ENCODE data around the gene ZNF385D.
A peak's percentile ranks its signal among the peaks of the same experiment; 100 is the strongest.

ZNF385D gene

DNA sequence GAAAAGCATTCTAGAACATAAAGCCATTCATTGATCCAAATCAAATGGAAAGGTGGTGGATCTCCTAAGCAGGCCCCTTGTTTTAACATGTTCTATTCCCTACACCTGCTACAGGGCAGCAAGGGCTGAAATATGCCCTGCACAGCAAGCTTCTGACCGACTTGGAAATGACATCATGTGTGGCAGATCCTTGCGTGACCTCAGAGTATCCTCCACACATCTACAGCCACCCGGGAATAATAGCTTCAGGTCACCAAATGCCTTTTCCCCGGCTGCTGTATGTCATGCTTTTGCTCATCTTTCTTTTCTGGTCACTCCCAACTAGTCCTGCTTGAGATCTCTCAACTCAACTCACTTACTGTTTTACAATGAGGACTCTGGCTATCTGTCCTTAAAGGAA is 158.2 kb downstream of the ZNF385D start:
- DNase-seq, result no peak

DNA sequence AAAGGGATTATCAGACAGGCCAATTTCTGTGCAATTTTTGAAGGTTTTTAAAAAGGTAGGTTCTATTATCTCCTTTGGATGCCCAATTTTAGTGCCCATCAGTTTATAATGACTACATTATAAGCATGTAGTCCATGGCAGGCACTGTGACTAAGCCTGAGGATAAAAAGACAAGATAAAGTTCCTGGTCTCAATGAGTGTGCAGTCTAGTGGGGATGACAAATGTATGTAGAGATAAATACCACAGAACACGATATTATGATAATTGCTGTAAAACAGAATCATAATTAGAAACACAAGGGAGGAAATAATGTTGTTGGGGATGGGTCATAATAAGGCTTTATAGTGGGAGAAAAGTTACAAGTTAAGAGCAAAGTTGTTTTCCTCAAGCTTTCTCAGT is 163.1 kb downstream of the ZNF385D start:
- DNase-seq, result no peak

DNA sequence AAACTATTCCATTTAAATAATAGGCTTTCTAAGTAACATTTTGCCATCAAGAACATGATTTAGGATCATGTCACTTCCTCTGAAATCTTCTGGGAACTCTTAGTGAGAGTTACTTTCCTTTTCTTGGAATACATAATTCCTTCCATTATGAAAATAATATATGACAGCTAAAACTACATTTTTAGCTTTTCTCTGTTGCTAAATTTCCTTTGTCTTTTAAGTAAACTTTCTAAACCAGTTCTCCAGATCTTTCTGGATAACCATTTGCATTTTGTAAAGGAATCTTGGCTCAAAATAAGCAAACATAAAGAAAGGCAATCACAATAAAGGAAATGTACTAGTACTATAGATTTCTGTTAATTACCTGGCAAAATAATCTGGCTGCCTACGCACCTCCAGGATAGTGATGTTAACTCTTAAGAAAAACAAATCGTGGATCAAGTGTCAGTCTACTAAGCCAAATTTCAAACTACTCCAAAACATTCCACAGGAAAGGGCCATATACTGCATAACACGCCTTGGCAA is 165.7 kb downstream of the ZNF385D start:
- no peak for DNase-seq

DNA sequence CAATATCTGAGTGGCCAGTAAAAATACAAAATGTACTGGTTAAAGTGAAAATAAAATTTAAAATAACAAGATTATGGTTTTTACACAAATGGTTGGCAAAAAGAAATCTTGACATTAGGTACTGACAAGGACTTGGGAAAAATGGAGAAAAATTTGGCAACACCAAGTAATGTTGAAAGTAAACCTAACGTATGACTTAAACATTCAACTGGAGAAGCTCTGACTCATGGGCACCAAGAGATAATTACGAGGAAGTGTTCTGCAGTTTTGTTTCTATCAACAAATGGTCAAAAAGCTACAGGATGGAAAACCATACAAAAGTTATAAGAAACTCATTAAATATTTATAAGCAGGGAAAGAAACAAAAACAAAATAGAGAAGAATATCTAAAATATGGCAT is 177.7 kb downstream of the ZNF385D start:
- DNase-seq, result no peak

DNA sequence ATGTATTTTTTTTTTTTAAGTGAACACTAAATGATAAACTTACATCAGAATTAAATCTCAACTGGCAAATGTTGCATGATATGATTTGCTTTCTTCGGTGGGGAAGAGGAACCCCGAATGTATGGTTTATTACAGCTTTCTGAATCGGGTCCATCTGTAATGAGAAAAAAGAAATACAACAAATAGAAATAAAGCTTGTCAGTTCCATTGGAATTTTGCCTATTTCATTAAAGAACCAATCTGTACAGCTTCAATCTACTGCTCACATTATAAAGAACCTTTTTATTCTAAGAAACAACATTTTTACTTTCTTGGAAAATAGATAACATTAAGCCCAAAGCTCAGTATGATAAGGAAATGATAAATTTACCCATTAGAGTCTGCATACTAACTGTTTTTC is 186.5 kb downstream of the ZNF385D start:
- DNase-seq, result no peak

DNA sequence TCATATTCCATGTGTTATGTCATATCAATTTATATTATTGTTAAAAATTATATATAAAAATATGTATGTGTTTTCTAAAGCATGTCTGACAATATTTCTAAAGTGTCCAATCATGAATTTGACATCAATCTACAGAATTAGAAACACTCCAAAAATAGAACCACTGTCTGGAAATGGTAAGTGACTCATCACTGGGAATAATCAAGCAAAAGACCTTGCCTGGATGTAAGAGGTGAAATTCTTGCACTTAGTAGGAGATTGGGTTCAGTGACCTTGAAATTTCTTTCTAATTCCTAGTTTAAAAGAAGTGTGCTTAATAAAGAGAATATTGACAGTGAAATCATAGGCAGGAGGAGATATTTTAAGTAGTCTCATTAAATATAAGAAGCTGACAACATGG is 188.8 kb downstream of the ZNF385D start:
- no peak for DNase-seq

DNA sequence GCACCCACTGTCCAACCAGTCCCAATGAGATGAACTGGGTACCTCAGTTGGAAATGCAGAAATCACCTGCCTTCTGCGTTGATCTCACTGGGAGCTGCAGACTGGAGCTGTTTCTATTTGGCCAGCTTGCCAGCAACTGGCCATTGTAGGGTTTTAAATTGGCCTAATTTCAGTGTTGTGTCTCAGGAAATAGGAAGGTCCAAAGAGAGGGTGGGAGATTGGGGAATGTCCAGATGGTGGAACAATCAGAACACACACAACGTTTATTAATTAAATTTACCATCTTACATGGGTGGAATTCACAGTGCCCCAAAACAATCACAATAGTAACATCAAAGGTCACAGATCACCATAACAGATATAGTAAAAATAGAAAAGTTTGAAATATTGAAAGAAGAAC is 189.5 kb downstream of the ZNF385D start:
- no peak for DNase-seq

DNA sequence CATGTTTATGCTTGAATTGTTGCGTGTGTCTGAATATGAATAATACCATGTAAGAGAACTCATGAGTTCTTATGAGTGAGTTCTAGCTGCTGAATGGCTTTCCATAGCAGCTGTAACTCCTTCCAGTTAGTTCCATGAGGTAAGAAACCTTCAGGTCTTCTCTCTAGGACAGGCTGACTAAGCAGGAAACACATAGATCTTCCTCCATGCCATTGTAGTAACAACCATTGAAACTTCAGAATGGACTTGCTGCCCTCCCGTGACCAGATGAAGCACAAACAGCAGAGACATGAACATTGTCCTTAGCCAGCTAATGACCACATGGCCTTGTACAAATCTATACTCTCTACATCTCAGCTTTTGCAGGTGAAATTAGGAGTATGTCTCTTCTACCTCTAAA is 200.0 kb downstream of the ZNF385D start:
- no peak for DNase-seq

DNA sequence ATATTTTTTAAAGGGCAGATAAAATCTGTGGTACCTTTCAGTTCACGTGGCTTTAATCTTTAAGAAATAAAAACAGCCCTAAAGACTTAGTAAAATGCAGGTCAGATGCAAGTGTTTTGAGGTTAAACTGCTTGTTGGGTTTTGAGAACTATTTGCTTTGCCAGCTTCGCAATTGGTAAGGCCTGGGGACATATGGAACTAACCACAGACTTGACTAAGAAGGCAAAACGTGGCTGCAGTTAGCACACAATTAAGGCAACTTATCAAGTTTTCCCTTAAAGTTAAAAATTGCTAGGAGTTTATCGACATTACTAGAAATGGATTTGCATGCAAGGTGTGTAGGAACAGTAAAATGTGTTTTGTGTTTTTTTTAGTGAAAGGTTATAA is 206.9 kb downstream of the ZNF385D start:
- DNase-seq, result no peak

DNA sequence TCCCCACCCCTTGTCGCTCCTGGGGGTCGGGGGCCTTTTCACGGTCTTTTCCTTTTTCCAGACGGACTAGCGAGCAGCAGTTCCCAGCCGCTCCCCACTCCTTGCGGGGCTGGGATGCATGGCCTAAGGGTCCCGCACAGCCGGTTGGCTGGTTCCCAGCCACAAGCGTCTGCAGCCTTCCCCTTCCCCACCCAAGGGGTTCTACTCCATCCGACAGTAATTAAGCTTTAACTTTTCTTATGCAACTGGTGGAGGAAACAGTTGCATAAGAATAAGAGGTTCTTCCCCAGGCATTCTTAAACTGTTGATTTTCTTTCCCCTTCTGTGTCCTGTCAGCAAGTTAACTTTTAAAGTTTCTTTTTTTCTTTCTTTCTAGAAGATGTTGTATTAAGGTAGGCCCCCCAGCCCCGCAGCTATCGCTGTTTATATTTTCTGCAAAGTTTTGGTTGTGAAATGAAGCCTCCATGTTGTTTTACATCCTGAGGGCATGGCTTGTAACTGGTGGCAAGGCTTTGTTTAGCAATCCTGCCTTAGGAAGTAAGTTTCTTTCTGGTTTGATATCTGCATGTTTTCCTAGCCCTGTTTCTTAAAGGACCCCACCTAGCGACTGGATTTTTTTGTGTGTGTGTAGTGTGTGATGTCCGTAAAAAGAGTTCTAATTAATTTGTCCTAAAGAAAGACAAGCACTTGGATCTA is 207.5 kb downstream of the ZNF385D start:
- DNase-seq, result no peak

DNA sequence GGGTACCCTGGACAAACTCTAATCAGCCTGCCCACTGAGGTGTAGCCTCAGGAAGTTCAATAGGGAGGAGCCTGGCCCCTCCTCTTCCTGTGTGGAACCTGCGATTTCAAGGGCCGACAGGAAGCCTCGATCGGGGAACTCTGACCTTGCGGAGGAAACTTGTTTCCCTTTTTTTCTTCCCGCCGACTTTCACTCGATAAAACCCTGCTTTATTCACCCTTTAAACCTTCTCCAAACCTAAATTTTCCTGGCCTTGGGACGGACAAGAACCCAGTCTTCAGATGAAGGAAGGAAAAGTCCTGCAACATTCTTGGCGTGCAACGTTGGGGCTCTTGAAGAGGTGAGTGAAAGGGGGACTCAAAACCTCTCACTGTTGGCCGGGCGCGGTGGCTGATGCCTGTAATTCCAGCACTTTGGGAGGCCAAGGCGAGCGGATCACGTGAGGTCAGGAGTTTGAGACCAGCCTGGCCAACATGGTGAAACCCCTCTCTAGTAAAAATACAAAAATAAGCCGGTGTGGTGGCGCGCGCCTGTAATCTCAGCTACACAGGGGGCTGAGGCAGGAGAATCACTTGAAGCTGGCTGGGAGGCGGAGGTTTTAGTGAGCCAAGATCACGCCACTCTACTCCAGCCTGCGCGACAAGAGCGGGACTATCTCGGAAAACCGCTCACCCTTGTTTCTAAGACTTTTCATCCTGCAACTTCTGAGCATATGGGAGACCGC is 208.2 kb downstream of the ZNF385D start:
- DNase-seq, result no peak

DNA sequence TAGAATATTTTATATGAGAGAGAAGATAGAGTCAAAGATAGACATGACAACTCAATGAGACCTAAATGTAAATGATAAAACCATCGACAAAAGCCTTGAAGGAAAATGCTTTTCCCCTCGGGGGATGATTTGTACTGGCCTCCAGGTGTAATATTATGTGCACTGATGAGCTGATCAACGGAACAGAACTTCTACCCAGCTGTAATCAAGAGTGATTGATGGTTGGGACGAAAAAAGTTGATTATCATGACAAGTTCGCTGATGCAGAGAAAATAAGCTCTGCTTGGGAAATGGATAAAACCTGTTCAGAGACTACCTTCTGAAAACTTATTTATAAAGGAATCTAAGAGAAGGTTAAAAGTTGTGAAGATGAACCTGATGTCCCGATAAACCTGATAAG is 210.7 kb downstream of the ZNF385D start:
- DNase-seq, result no peak

DNA sequence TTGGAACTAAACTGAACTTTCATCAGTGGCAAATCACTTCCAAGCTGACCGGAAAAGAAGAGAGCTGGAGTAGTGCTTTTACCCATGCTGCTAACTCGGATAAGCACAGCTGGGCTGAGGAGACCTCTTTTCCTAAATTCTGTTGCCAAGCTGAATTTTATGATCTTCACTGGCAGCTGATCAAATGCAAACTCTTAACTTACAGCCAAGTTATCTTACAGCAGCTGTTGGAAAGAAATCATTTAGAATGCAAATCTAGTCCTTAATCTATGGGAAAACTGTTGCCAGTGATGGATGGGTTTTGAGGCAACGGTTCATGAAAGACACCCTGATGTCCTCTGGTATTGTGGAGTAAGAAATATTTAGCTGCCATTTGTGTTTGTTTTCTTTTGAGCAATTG is 216.5 kb downstream of the ZNF385D start:
- no peak for DNase-seq

DNA sequence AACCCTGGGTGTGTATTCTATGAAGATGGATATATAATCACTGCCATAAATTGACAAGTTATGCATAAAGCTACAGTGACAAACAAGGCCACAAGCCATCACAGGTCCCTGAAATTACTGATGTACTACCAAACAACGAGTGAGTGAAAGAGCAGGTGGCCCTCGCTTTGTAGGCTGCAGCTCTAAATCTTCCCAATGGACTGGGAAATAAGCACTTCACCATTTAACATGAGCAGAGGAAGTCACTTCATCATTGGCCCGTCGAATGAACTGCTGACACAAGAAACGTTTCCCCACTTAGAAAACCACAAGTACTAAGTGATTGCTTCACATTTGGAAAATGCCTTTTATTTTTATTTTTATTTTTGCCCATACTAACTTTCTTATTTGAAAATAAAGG is 218.0 kb downstream of the ZNF385D start:
- no peak for DNase-seq

DNA sequence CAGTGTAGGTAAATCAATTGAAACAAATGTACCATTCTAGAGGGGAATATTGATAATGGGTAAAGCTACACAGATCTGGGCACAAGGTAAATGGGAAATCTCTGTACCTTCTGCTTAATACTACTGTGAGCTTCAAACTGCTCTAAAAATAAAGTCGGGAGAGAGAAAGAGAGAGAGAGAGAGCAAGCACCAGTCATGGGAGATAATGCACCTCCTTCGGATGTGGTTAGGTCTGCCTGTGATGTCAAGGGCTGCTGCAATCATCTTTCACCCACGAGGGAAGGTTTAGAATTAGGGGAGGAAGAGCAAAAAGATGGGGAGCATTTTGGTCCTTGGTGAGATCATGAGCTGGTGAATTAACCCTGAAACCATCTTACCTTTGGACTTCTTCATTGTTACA is 219.1 kb downstream of the ZNF385D start:
- DNase-seq, result no peak

DNA sequence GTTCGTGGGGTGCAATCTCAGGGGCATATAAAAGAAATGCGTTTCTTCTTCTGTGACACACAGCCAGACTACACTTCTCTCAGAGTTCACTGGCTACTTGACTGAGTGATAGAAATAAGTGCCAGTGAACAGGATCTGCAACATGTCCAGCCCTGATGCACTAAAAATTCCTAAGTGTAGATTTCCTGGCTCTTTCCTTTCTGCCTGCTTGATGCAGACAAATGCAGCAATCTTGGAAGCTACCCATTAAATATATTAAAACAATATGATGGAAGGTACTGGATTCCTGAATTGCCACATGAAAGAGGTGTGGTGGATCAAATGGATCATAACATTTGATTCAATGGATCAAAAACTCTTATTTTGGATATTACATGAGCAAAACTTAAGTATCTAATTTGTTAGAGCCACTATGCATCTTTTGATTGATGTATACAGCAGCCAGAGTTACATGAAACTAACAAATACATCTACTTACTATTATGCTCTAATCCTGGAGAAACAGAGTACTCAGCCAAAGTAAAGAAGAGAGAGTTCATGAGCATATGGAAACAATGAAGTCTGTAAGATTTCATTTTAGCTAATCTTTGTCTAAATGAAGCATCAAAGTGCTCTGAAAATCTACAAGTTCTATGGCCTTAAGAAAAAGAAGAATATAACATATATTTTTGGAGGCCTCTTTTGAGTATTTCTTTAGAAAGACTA is 222.6 kb downstream of the ZNF385D start:
- no peak for DNase-seq

DNA sequence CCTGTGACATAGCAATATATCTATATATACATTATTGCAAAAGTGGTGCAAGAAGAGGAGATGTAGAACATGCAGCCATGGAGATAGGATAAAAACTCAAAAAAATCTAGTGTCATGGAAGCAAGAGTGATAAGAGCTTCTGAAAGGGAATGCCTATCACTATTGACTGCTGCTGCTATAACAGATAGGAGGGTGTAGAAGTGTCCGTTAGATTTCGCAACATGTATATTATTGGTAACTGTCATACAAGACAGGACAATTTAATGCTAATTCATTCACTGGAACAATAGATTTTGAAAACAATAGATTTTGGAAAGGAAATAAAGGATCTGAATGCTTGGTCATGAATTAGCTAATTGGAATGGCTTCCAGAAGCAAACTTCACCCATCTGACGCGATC is 224.5 kb downstream of the ZNF385D start:
- no peak for DNase-seq

DNA sequence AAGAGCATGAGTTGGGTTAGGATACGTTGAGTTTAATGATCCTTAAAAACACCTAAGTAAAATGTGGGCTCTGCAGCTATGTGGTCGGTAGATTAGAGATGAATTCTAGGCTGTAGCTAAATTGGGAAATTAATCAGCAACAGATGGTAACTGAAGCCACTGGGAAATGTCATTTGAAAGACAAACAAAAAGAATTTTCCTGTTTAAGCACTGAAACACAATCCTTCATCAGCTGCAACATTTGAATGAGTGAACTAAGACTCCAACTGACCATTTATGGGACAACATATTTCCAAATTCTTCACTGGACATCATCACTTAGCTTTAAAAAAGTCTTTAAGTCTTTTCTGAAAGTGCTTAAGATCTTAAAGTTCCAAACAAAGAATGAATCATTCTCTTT is 226.9 kb downstream of the ZNF385D start:
- DNase-seq, result no peak

DNA sequence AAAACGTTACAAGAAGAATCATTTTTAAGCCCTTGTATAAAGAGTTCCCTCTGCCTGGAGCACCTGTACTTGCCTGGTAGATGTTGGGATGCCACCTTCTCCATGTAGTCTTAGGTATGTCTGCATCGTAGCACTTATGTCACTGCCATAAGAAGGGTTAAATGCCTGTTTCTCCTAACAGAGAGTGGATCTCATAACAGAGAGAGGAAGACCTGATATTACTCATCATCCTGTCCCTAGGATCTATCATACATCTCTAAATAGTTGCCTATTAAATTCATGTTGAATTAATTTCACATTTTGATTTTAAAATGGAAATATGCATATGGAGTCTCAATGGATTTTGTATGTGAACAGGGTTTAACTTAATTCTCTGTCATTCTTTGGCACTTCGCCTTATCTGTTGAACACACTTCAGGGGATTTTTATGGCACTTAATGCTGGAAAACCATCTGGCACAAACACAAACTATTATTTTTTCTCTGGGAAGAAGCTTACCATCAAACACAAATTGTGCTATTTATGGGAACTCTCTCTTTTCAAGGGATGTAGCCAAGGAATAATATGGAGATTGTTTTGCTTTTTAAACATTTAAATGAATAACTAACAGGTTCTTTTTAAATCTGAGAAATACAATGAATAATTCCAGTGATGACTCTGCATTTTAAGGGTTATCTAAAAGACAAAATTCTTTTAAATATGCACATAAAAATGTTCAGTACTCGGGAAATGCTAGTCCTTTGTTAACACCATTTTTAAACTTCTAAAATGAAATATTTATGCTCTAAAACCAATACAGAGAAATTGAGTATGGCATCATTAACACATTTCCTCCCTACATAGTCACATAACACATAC is 230.7 kb downstream of the ZNF385D start:
- DNase-seq, result peak in 1 of 14 donors; percentile 10

DNA sequence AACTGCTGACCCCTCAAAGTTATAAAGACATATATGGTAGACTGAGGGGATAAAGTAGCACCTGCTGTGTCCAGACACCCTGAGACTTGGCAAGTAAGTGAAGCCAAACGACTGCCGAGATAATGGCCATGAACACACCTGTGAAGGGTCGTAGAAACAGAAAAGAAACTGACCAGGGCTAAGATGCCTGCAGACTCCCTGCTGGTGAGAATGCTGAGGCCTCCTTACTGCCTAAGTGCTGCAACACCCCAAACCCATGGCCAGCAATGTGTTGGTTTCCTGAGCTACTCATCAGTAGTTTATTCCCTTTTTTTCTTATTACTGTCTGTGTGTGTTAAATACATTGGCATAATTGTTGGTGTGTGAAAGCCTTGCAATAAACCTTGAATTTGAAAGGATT is 233.8 kb downstream of the ZNF385D start:
- no peak for DNase-seq

DNA sequence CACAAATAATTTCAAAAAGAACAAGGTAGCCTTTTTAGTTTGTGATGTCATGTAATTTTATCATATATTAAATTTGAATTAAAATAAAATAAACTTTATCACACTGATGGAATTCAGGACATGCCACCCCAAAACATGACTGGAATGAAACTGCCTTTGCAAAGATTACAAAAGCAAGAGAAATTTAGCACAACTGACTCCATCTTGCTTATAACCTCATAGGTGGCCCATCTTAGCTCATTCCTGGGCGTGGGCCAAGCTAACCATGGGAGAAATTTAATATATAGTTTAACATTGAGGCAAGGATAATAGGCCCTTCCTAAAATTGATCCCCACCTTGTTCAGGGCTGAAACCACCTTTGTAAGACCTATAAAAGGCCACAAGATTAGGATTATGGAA is 235.6 kb downstream of the ZNF385D start:
- no peak for DNase-seq

DNA sequence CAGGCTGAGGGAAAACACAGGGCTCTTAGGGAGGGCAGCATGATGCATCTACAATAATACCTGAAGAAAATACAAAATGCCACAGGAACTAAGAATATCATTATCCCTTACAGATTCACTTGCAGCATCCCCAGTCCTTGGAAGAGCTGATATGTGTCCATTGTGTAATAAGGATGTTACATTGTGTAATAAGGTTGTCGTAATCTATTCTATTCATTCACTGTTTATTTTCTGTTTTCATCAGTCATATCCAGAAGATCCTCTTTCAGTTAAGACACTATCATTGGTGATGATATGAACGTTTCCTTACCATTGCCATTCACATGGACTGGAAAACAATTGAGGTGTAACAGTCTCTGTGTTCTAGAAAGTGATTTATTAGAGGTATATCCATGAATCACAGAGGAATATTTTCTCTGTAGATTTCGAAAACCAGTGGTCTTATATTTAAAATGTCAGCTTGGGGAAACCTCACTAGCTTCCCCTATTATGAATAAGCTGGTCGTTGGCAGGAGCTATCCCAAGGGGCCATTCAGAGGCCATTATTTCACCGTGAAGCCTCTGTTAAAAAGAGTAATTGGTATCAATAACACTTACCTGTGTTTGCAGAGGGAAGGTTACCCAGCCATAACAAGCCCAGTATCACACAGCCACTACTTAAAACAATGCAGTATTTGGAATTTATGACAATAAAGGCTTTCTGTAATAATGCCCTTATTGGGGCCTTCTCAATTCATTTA is 241.1 kb downstream of the ZNF385D start:
- DNase-seq, result no peak

Data from C1 segment of cervical spinal cord (tissue), 14 donors.